Neural cell (in vitro differentiated cells): ENCODE measurements around the gene RNASE9. TPM values are rescaled to one million over a fixed set of nuclear protein-coding genes. Genes with fewer than 3 reads are reported as not detected.

Source experiments
- H2AFZ ChIP-seq: fragments of 200-600, 300-800 bp; sonication (generic), shearing (Covaris generic); 2 replicates; pipeline ENCODE4 v1.6.0; 2014; ENCODE audit warnings: low read depth, mild to moderate bottlenecking, antibody characterized with exemption, low read length, moderate library complexity
- H3F3A ChIP-seq: fragments of 200-600 bp; shearing (Covaris generic); 2 replicates; pipeline ENCODE4 v1.6.1; 2016; ENCODE audit warnings: mild to moderate bottlenecking, moderate library complexity, mixed read lengths, antibody characterized with exemption, low read length; ENCODE audit not compliant: insufficient read depth, poor library complexity, severe bottlenecking
- H3K27ac ChIP-seq: fragments of 200-600, 300-800 bp; sonication (generic), shearing (Covaris generic); 2 replicates; pipeline ENCODE4 v1.5.1; 2014; ENCODE audit warnings: mild to moderate bottlenecking, low read length, moderate library complexity
- H3K27me3 ChIP-seq: fragments of 300-800, 200-600 bp; sonication (generic), shearing (Covaris generic); 2 replicates; pipeline ENCODE4 v1.6.0; 2014; ENCODE audit warnings: mild to moderate bottlenecking, low read depth, low read length, moderate library complexity; ENCODE audit not compliant: insufficient read depth
- H3K36me3 ChIP-seq: fragments of 300-800, 200-600 bp; sonication (generic), shearing (Covaris generic); 2 replicates; pipeline ENCODE4 v1.5.1; 2014; ENCODE audit warnings: mild to moderate bottlenecking, antibody characterized with exemption, low read length, moderate library complexity; ENCODE audit not compliant: insufficient read depth
- H3K4me2 ChIP-seq: fragments of 300-800, 200-600 bp; sonication (generic), shearing (Covaris generic); 2 replicates; pipeline ENCODE4 v1.6.0; 2014; ENCODE audit warnings: mild to moderate bottlenecking, low read length
- H3K4me3 ChIP-seq: fragments of 300-800, 200-600 bp; sonication (generic), shearing (Covaris generic); 2 replicates; pipeline ENCODE4 v1.5.1; 2014; ENCODE audit warnings: mild to moderate bottlenecking, low read length, moderate library complexity
- H3K79me2 ChIP-seq: fragments of 200-600 bp; shearing (Covaris generic); replicated peaks from 2 replicates; pipeline ENCODE4 v1.6.0; 2014; ENCODE audit warnings: mild to moderate bottlenecking, low read length, moderate library complexity; ENCODE audit not compliant: insufficient read depth
- H3K9ac ChIP-seq: fragments of 300-800, 200-600 bp; sonication (generic), shearing (Covaris generic); 2 replicates; pipeline ENCODE4 v1.6.1; 2016; ENCODE audit warnings: mild to moderate bottlenecking, low read length, mixed read lengths
- H3K9me2 ChIP-seq: fragments of 200-600 bp; shearing (Covaris generic); 2 replicates; pipeline ENCODE4 v1.6.1; 2016; ENCODE audit warnings: mild to moderate bottlenecking, low read length, mixed read lengths; ENCODE audit not compliant: insufficient read depth
- H3K9me3 ChIP-seq: fragments of 200-600, 300-800 bp; sonication (generic), shearing (Covaris generic); 2 replicates; pipeline ENCODE4 v1.6.1; 2016; ENCODE audit warnings: mild to moderate bottlenecking, mixed run types, low read length, moderate library complexity, mixed read lengths
- H4K20me1 ChIP-seq: fragments of 200-600 bp; shearing (Covaris generic); 2 replicates; pipeline ENCODE4 v1.6.1; 2016; ENCODE audit warnings: mild to moderate bottlenecking, mixed run types; ENCODE audit not compliant: insufficient read depth
- CTCF ChIP-seq: fragments of 450-650 bp; IDR thresholded peaks from 2 replicates; pipeline ENCODE4 v1.5.1; 2014; ENCODE audit warnings: antibody characterized with exemption, mild to moderate bottlenecking, moderate library complexity; ENCODE audit not compliant: poor library complexity, severe bottlenecking
- EP300 ChIP-seq: fragments of 450-650 bp; conservative IDR thresholded peaks from 2 replicates; pipeline ENCODE4 v1.6.1; 2014; ENCODE audit warnings: antibody characterized with exemption, mild to moderate bottlenecking, moderate library complexity; ENCODE audit not compliant: poor library complexity, severe bottlenecking
- EZH2 ChIP-seq: fragments of 200-600, 300-800 bp; shearing (Covaris generic), sonication (generic); IDR thresholded peaks from 2 replicates; pipeline ENCODE4 v1.6.1; 2014; ENCODE audit warnings: antibody characterized with exemption, low read length, borderline replicate concordance, mild to moderate bottlenecking; ENCODE audit not compliant: insufficient read depth, poor library complexity, severe bottlenecking
- MXI1 ChIP-seq: fragments of 450-650 bp; conservative IDR thresholded peaks from 2 replicates; pipeline ENCODE4 v1.6.1; 2014; ENCODE audit warnings: antibody characterized with exemption, mild to moderate bottlenecking; ENCODE audit not compliant: poor library complexity, severe bottlenecking
- POLR2AphosphoS5 ChIP-seq: IDR thresholded peaks from 2 replicates; pipeline ENCODE4 v1.6.1; 2012
- RAD21 ChIP-seq: fragments of 450-650 bp; conservative IDR thresholded peaks from 2 replicates; pipeline ENCODE4 v1.6.1; 2014; ENCODE audit warnings: antibody characterized with exemption, mild to moderate bottlenecking, moderate library complexity
- REST ChIP-seq: IDR thresholded peaks from 2 replicates; pipeline ENCODE4 v1.6.1; 2012; ENCODE audit warnings: borderline replicate concordance
- SMC3 ChIP-seq: fragments of 450-650 bp; conservative IDR thresholded peaks from 2 replicates; pipeline ENCODE4 v1.6.1; 2014; ENCODE audit warnings: antibody characterized with exemption, mild to moderate bottlenecking, moderate library complexity; ENCODE audit not compliant: poor library complexity
- TAF1 ChIP-seq: IDR thresholded peaks from 2 replicates; pipeline ENCODE4 v1.6.1; 2012; ENCODE audit warnings: low read depth
- polyA plus RNA-seq: library from polyadenylated mRNA; depleted of rRNA; stranded (reverse); fragments of >200 nt; gene quantifications from 2 replicates; pipeline ENCODE4 v1.2.3, GENCODE V29; 2014

The RNASE9 gene
- polyA plus RNA-seq, 1 donor from 2014 or later: not detected

- no peaks in the 10 kb centered on the region for H4K20me1 ChIP-seq
- H3K27me3 ChIP-seq: no peaks in the 10 kb centered on the region
- H3K9me2 ChIP-seq: no peaks in the 10 kb centered on the region
- H3K27ac ChIP-seq: no peak overlapping the region
- H3K9ac ChIP-seq: no peak overlapping the region
- TF ChIP-seq EP300: no peak
- TF ChIP-seq TAF1: no peak
- no peak for TF ChIP-seq SMC3
- TF ChIP-seq CTCF: no peak
- no peak for TF ChIP-seq REST
- TF ChIP-seq RAD21: no peak
- no peak for TF ChIP-seq POLR2AphosphoS5
- no peak for TF ChIP-seq MXI1
- no peak for TF ChIP-seq EZH2
- H3K79me2 ChIP-seq: no peaks in the 10 kb centered on the region
- H3F3A ChIP-seq: no peaks in the 10 kb centered on the region
- H3K9me3 ChIP-seq: no peaks in the 10 kb centered on the region
- no peak overlapping the region for H2AFZ ChIP-seq
- no peaks in the 10 kb centered on the region for H3K36me3 ChIP-seq
- no peak overlapping the region for H3K4me3 ChIP-seq
- no peak overlapping the region for H3K4me2 ChIP-seq
Observed at GRCh38 chr14:20559461-20559904, 1.4 kb downstream of the RNASE9 start.

GRCh38 chr14:20557212-20557542 is 3.7 kb downstream of the RNASE9 start:
- H3K36me3 ChIP-seq: no peaks in the 10 kb centered on the region
- H2AFZ ChIP-seq: no peak overlapping the region
- H3F3A ChIP-seq: no peaks in the 10 kb centered on the region
- H3K9ac ChIP-seq: no peak overlapping the region
- no peak overlapping the region for H3K4me3 ChIP-seq
- H3K27ac ChIP-seq: no peak overlapping the region
- TF ChIP-seq CTCF (no peak), REST (no peak), RAD21 (no peak), MXI1 (no peak), EZH2 (no peak), TAF1 (no peak), EP300 (no peak), POLR2AphosphoS5 (no peak), SMC3 (no peak)
- no peaks in the 10 kb centered on the region for H3K27me3 ChIP-seq
- H3K9me3 ChIP-seq: no peaks in the 10 kb centered on the region
- H3K9me2 ChIP-seq: no peaks in the 10 kb centered on the region
- H3K79me2 ChIP-seq: no peaks in the 10 kb centered on the region
- H4K20me1 ChIP-seq: no peaks in the 10 kb centered on the region
- H3K4me2 ChIP-seq: no peak overlapping the region
